ENCODE measurements around the gene CCL15.

The CCL15 gene

DNA sequence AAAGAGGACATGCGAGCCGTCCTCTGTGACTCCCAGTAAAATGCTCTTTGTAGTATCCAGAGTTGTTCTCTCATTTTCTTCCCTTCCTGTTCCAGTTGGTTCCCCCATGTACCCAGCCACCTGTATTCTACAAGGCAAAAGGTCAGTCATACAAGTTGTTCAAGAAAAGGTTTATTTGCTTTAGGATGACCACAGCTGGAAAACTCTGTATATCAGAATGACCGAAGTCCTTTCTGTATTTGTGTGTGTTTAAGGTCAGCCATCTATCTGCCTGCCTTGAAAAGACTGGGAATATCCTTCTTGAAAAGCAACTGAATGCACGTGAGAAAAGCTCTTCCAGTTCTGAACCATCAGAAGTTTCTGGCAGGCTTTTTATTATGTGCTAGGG, 28.4 kb downstream of the CCL15 start:
- TF ChIP-seq, protein P1, sequence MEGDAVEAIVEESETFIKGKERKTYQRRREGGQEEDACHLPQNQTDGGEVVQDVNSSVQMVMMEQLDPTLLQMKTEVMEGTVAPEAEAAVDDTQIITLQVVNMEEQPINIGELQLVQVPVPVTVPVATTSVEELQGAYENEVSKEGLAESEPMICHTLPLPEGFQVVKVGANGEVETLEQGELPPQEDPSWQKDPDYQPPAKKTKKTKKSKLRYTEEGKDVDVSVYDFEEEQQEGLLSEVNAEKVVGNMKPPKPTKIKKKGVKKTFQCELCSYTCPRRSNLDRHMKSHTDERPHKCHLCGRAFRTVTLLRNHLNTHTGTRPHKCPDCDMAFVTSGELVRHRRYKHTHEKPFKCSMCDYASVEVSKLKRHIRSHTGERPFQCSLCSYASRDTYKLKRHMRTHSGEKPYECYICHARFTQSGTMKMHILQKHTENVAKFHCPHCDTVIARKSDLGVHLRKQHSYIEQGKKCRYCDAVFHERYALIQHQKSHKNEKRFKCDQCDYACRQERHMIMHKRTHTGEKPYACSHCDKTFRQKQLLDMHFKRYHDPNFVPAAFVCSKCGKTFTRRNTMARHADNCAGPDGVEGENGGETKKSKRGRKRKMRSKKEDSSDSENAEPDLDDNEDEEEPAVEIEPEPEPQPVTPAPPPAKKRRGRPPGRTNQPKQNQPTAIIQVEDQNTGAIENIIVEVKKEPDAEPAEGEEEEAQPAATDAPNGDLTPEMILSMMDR (IDR thresholded peaks at IDR 0.05; ENCODE audit: control insufficient read depth, insufficient read depth, low read depth, low read length, missing control alignments): no peak
- no peak overlapping the region for H3K4me3 ChIP-seq (ENCODE audit: control insufficient read depth, low read depth, low read length)
- no peak for DNase-seq (ENCODE audit: low read depth)

DNA sequence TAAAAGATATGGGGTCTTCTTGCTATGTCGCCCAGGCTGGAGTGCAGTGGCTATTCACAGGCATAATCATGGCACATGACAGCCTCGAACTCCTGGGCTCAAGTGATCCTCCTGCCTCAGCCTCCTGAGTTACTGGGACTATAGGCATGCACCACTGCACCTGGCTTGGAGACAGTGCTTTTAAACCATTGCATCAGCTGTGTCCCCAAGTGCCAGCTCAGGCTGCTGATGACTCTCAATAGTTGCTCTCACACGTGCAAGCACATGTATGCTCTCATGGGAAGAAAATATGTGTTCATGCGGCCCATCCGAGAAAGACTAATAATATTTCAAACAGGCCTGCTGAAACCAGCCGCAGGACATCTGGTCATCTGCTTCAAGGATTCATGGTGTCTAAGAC, 28.8 kb downstream of the CCL15 start:
- no peak overlapping the region for H3K4me3 ChIP-seq (ENCODE audit: control insufficient read depth, low read depth, low read length)
- DNase-seq (ENCODE audit: low read depth): no peak
- TF ChIP-seq, protein P1 (IDR thresholded peaks at IDR 0.05; ENCODE audit: control insufficient read depth, insufficient read depth, low read depth, low read length, missing control alignments): no peak

DNA sequence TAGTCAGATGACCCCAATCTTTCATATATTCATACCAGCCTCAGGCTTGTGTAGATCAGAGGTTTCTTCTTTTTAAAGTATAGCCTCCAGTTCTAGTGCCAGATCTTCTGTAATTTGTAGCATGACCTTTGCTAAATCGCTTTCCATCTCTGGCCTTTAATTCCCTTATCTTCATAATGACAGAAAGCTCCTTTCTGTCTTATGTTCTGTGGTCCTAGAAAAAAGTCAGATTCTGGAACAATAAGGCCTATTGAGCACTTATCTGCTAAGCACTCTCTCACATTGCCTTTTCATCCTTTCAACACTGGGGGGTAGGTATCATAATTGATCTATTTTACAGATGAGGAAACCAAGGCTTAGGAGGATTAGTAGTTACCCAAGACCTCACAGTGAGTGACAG, 29.3 kb downstream of the CCL15 start:
- TF ChIP-seq, protein P1 (IDR thresholded peaks at IDR 0.05; ENCODE audit: control insufficient read depth, insufficient read depth, low read depth, low read length, missing control alignments): no peak
- DNase-seq (ENCODE audit: low read depth): no peak
- H3K4me3 ChIP-seq (ENCODE audit: control insufficient read depth, low read depth, low read length): no peak overlapping the region

DNA sequence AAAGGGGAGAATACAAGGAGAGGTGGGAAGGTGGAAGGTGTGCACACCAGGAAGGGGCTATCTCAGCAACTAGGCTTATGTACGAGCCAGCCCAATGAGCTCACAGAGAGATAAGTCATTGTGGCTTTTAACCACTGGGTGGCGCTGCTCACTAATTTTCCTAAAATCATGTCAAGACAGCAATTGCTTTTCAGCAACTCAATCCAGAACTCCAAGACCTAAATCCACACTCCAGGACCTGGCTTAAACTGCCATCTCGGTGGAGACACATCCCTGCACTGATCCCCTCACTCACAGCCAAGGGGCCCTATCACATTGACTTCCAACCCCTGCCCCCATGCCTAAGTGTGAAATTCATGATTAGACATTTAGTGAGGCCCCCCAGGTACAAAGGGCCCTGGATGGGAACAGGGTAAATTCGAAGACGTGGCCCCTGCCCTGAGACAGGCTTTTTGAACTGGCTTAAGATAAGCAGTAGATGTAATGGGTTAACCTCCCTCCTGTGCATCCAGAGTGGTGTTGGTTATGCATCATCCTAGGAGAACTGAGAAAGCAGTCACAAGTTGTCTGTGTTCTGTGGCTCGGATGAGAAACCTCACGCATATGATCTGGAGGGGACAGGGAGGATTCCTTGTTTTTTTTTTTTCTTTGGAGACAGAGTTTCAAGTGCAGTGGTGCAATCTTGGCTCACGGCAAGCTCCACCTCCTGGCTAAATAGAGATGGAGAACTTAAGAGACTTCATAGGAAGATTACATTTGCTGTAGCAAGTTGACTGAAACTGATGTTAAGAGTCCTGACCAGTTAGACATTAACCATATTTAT, 31.6 kb downstream of the CCL15 start:
- TF ChIP-seq, protein P1 (IDR thresholded peaks at IDR 0.05; ENCODE audit: control insufficient read depth, insufficient read depth, low read depth, low read length, missing control alignments): peak; percentile 69
- peak; percentile 24 for DNase-seq (ENCODE audit: low read depth)
- no peak overlapping the region for H3K4me3 ChIP-seq (ENCODE audit: control insufficient read depth, low read depth, low read length)

DNA sequence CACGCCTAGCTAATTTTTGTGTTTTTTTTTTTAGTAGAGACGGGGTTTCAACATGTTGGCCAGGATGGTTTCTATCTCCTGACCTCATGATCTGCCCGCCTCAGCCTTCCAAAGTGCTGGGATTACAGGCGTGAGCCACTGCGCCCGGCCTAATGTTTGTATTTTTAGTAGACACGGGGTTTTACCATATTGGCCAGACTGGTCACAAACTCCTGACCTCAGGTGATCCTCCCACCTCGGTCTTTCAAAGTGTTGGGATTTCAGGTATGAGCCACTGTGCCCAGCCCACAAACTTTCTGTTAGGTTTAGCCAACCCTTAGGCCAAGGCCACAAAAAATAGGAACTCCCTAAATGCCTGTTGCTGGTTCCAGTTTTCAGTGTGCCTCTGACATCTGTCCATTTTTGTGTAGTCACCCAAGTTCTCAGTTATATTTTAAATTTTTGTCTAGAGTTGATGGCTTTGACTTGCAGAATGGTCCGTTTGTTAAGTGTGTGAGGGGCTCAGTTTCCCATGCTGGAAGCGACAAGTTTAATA, 32.8 kb downstream of the CCL15 start:
- TF ChIP-seq, protein P1 (IDR thresholded peaks at IDR 0.05; ENCODE audit: control insufficient read depth, insufficient read depth, low read depth, low read length, missing control alignments): no peak
- no peak for DNase-seq (ENCODE audit: low read depth)
- no peak overlapping the region for H3K4me3 ChIP-seq (ENCODE audit: control insufficient read depth, low read depth, low read length)

DNA sequence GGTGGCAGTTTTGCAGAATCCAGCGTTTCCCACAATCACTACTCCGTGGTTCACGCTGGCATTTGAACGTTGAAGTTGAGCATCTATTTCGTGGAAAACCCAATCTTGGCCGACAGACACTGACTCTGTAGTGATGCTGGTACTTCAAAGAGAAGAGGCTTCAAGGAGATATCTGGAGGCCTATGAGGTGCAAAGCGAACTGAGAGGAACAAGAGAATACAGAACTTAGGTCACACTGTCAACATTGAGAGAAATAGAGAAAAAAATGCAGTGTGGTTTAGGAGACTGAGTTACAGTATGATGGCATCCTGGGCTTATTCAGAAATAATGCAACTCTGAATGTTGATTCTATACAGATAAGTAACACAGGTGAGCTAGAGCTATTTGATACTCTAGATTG, 36.1 kb downstream of the CCL15 start:
- no peak for DNase-seq (ENCODE audit: low read depth)
- TF ChIP-seq, protein P1 (IDR thresholded peaks at IDR 0.05; ENCODE audit: control insufficient read depth, insufficient read depth, low read depth, low read length, missing control alignments): no peak
- no peak overlapping the region for H3K4me3 ChIP-seq (ENCODE audit: control insufficient read depth, low read depth, low read length)
